Adrenal gland (tissue), 12 donors: Measurements from ENCODE around the gene KDM2A. TPM values are rescaled to one million over a fixed set of nuclear protein-coding genes. Genes with fewer than 3 reads are reported as not detected.

Source experiments
- DNase-seq, 7 donors: peaks; one replicate each; pipeline ENCODE4 v3.0.0-alpha.2; 2019 to 2020
- H3K27ac ChIP-seq, 5 donors: fragments of 200-600 bp; sonication (generic) in 4 of 5; 1 replicate in 3 of 5; 2 replicates in 2 of 5; pipeline versions ENCODE4 v1.5.1 to v1.8.0; 2016 to 2020; ENCODE audit warnings: mild to moderate bottlenecking in 1 of 5
- H3K27me3 ChIP-seq: fragments of 200-600 bp; 2 replicates; pipeline ENCODE4 v1.8.0; 2021
- H3K36me3 ChIP-seq, 2 donors: fragments of 200-600 bp; replicated peaks in 1 of 2; 1 replicate in 1 of 2; 2 replicates in 1 of 2; pipeline versions ENCODE4 v1.5.1 to v1.8.0; 2018 to 2022
- H3K4me1 ChIP-seq, 2 donors: fragments of 200-600 bp; replicated peaks in 1 of 2; 1 replicate in 1 of 2; 2 replicates in 1 of 2; pipeline versions ENCODE4 v1.5.1 to v1.8.0; 2018 to 2021
- H3K4me3 ChIP-seq, 4 donors: fragments of 200-600 bp; sonication (generic) in 3 of 4; one replicate each; pipeline ENCODE4 v1.5.1; 2016 to 2018
- H3K9me3 ChIP-seq, 3 donors: fragments of 200-600 bp; sonication (generic) in 1 of 3; replicated peaks in 1 of 3; 1 replicate in 2 of 3; 2 replicates in 1 of 3; pipeline versions ENCODE4 v1.5.1 to v1.8.0; 2016 to 2021
- POLR2A ChIP-seq, 2 donors: fragments of 450-650 bp; IDR thresholded peaks; one replicate each; pipeline ENCODE4 v1.6.1; 2017; ENCODE audit warnings: antibody characterized with exemption in 2 of 2, mild to moderate bottlenecking in 2 of 2, moderate library complexity in 1 of 2
- WGBS, 4 donors: extraction: QIAGEN DNeasy Blood & Tissue Kit in 2 of 4; methylation state at CpG; one replicate each; pipeline versions ENCODE4 v1.1.5 to v1.1.7; 2013 to 2017; 5-methylcytosine and 5-hydroxymethylcytosine counted together
- intact Hi-C, 2 donors: fragments of 100-400 bp; cut with DNase I; formaldehyde crosslinking; loops; one replicate each; pipeline versions ENCODE4 v1.14.1 to v1.15.0; 2022 to 2023
- polyA plus RNA-seq, 3 donors: library from polyadenylated mRNA; stranded (reverse); fragments of 200-250 nt in 2 of 3; fragments of 350-450 nt in 1 of 3; fragmentation: Illumina TruSeq in 1 of 3; extraction: RNeasy Lipid Tissue Mini Kit (QIAGEN cat#74804) in 1 of 3; gene quantifications; one replicate each; pipeline ENCODE4 v1.2.3, GENCODE V29; 2013 to 2014
- total RNA-seq, 9 donors: library from RNA; depleted of rRNA in 4 of 9; stranded (reverse); fragments of >200 nt in 4 of 9; fragments of 120-200 nt in 1 of 9; fragmentation: NEBNext Ultra II Directional in 1 of 9; extraction: Animal tissue kit (Norgen Biotek cat#: 25700) in 1 of 9; gene quantifications; one replicate each; pipeline versions ENCODE4 v1.1.0 to v1.2.4, GENCODE V29; 2013 to 2023
- TF ChIP-seq, protein P1 (sequence below), 6 experiments: fragments of 450-650 bp in 4 of 6; fragments of 200-600 bp in 2 of 6; sonication (generic) in 1 of 6; IDR thresholded peaks; 1 replicate in 5 of 6; 2 replicates in 1 of 6; pipeline versions ENCODE4 v1.5.1 to v1.8.0; 2016 to 2021; ENCODE audit warnings: antibody characterized with exemption in 6 of 6, mild to moderate bottlenecking in 2 of 6, moderate library complexity in 1 of 6
- donor health status: healthy with polysubstance abuse.
- donor health status: Bipolar disorder and iron deficiency.
- donor health status: DM: yes; HTN: yes; CAD: no.
- donor health status: DM: no; HTN: no; CAD: no.
- donor health status: DM: no; HTN: no; CAD: no.
- donor health status: DM: yes; HTN: yes; CAD: no.

Gene KDM2A
- total and polyA plus RNA-seq, 12 donors, result 30.6 to 65.3 (median 45.7) TPM

DNA sequence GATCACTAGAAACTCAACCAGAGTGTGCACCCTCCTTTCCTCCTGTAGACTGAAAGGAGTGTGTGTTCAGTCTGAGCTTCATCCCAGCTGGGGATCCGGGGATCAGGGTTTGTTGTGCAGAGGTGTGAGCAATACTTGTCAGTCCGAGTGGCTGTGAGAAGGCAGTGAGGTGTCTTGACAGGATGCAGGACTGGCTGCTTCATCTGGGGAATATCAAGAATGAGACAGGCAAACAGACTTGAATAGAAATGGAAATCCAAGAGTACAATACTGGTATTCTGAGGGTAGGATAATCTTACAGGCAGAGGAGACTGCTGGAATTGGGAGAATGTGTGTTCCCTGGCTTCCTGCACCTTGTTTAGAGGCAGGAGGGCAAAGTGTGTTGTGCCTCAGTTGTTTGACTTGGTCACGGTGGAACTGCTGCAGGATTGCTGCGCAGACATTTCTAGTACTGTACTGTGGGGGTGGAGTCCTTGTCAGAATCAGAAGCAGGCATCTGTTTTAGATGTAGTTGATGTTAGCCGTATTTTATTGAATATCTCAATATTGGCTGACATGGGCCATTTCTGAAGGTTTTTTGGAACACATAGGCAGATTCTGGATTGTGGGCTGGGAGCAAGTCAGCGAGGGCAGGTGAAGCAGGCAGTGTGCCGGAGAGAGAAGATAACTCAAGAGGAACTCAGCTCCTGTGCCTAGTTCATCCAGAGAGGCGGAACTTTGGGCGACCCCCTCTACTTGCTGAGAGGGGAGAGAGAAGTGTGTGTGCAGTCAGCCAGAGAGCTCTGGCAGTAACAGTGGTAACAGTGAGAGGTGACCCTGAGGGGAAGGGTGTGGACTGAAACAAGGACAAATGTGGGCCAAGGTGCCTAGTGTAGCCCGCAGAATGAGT lies 120.1 kb downstream of the KDM2A start:
- peak in 1 of 7 donors; percentile 23 for DNase-seq
- TF ChIP-seq, protein P1, sequence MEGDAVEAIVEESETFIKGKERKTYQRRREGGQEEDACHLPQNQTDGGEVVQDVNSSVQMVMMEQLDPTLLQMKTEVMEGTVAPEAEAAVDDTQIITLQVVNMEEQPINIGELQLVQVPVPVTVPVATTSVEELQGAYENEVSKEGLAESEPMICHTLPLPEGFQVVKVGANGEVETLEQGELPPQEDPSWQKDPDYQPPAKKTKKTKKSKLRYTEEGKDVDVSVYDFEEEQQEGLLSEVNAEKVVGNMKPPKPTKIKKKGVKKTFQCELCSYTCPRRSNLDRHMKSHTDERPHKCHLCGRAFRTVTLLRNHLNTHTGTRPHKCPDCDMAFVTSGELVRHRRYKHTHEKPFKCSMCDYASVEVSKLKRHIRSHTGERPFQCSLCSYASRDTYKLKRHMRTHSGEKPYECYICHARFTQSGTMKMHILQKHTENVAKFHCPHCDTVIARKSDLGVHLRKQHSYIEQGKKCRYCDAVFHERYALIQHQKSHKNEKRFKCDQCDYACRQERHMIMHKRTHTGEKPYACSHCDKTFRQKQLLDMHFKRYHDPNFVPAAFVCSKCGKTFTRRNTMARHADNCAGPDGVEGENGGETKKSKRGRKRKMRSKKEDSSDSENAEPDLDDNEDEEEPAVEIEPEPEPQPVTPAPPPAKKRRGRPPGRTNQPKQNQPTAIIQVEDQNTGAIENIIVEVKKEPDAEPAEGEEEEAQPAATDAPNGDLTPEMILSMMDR (IDR thresholded peaks at IDR 0.05), result no peak
- no peak for TF ChIP-seq POLR2A (IDR thresholded peaks at IDR 0.05)
- Histone ChIP-seq H3K36me3 (peaks cover 0 to 13% of the 10 kb centered on the region in 2 donors), H3K4me3 (peak overlapping the region in 1 of 4 donors; percentile 1), H3K4me1 (peaks cover 41 to 47% of the 10 kb centered on the region in 2 donors), H3K27ac (peak overlapping the region; percentile 25 to 89 (median 64)), H3K27me3 (no peaks in the 10 kb centered on the region), H3K9me3 (no peaks in the 10 kb centered on the region)
- intact Hi-C loops, result no loop called here
- WGBS, 4 donors, result 4 to 11% (median 9%) methylated on average over 10 of the region's 10 CpGs

DNA sequence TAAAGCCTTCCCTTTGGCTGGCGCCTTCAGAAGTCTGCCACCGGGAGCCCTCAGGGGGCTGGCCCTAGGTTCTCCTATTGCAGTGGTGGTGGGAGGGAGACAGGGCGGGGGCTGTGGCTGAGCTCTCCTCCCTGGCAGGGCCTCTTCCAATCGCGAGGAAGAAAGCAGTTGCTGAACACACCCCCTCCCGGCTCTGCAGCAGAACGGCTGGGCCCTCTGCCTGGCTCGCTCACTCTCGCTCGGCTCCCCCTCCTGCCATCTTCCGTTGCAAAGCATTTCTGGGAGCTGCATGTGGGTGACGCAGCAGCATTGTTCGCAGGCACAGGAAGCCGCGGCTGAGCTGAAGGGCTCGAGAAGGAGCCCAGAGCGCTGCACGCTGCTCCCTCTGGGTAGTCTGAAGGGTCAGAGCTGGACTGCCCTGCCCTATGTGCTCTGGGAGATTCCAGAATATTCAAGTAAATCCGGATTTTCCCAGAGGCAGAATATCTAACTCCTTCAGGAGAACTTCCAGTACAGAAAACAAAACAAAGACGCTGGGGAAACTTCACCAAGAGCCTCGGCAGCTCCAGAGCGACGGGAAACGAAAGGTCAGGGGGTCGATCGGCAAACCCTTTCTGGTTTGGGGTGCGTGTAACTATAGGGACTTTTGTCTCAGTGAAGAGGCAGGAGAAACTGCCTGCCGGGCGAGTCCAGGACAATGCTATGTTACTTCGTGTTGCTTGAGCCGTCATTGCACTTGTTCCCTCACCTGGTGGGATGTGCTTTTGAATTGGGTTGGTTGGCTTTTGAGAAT lies 120.9 kb downstream of the KDM2A start:
- intact Hi-C loops, result no loop called here
- Histone ChIP-seq H3K4me3 (peak overlapping the region in 3 of 4 donors; percentile 24 to 60 (median 25)), H3K4me1 (peaks cover 41 to 48% of the 10 kb centered on the region in 2 donors), H3K27me3 (no peaks in the 10 kb centered on the region), H3K27ac (peak overlapping the region; percentile 86 to 90 (median 88)), H3K36me3 (peaks cover 0 to 21% of the 10 kb centered on the region in 2 donors), H3K9me3 (no peaks in the 10 kb centered on the region)
- peak; percentile 96 to 99 (median 99) for DNase-seq
- 0 to 1% (median 0%) methylated on average over 15 to 31 of the region's 31 CpGs for WGBS, 4 donors
- TF ChIP-seq, protein P1 (IDR thresholded peaks at IDR 0.05), result peak in 3 of 6 experiments; percentile 15 to 28 (median 23)
- TF ChIP-seq POLR2A (IDR thresholded peaks at IDR 0.05), result peak; percentile 91 to 99

DNA sequence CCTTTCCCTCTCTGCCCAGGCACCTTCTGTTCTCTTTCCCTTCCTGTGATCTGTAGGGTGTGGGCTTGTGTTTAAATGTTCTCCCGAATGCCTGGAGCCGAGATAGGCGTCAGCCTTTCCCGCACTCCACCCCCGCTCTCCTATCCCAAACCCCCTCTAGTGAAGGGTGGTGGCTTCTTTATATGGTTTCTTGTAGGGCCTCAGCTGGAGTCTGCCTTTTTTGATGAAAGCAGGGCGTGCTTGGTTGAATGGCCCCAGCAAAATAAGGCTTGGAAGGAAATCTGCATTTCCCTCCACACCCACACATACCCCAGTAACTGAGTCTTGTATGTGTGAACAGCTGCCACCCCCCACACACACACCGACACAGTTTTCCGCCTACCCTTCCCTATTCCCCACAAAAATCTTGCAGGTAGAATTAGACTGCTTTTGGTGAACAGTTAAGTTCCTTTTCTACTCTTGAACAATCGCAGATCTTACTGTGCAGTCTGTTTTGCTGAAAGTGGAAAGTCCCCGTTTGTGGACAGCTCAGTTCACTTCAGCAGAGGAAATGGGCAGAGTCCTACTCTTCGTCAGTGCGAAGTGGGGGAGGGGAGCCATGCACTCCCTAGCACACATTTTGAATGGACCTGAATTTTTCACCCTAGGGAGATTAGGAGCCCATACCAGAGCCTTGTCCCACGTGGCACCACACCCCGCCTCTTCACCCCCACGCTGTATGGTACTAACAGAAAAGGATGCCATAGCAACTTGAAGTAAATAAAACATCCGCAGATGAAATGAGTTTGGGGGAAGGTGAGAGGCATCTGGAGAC lies 121.7 kb downstream of the KDM2A start:
- H3K4me3 ChIP-seq, result peak overlapping the region in 3 of 4 donors; percentile 24 to 60 (median 25)
- peaks cover 41 to 48% of the 10 kb centered on the region in 2 donors for H3K4me1 ChIP-seq
- TF ChIP-seq, protein P1 (IDR thresholded peaks at IDR 0.05), result no peak
- TF ChIP-seq POLR2A (IDR thresholded peaks at IDR 0.05), result peak in 1 of 2 donors; percentile 52
- peak overlapping the region; percentile 86 to 90 (median 88) for H3K27ac ChIP-seq
- no peaks in the 10 kb centered on the region for H3K9me3 ChIP-seq
- H3K27me3 ChIP-seq, result no peaks in the 10 kb centered on the region
- intact Hi-C loops, result no loop called here
- WGBS, 4 donors, result 1 to 3% (median 2%) methylated on average over 15 to 16 of the region's 16 CpGs
- DNase-seq, result peak; percentile 62 to 85 (median 76)
- H3K36me3 ChIP-seq, result peaks cover 0 to 29% of the 10 kb centered on the region in 2 donors
